Mesodermal cell (in vitro differentiated cells): ENCODE results near the gene GABBR2.
A peak's percentile ranks its signal among the peaks of the same experiment; 100 is the strongest.
"Not testable (repeated sequence)": the region's sequence is repeated elsewhere in the genome, so short reads cannot be mapped to it uniquely, and the experiment has no call there.

Source experiments
- H3K27ac ChIP-seq: 2 replicates; pipeline ENCODE4 v1.7.0; 2013; ENCODE audit warnings: mild to moderate bottlenecking, low read depth, low read length, moderate library complexity; ENCODE audit not compliant: severe bottlenecking
- H3K36me3 ChIP-seq: 2 replicates; pipeline ENCODE4 v1.7.1; 2013; ENCODE audit warnings: mild to moderate bottlenecking, low read length, moderate library complexity; ENCODE audit not compliant: control insufficient read depth, insufficient read depth
- H3K4me1 ChIP-seq: one replicate; pipeline ENCODE4 v1.7.1; 2013; ENCODE audit warnings: mild to moderate bottlenecking, low read length; ENCODE audit not compliant: insufficient read depth, control insufficient read depth, poor library complexity, severe bottlenecking
- H3K4me3 ChIP-seq: 2 replicates; pipeline ENCODE4 v1.7.0; 2013; ENCODE audit warnings: low read length, control low read depth, mild to moderate bottlenecking; ENCODE audit not compliant: insufficient read depth, poor library complexity, severe bottlenecking; ENCODE audit errors: extremely low read depth
- H3K9me3 ChIP-seq: 2 replicates; pipeline ENCODE4 v1.7.1; 2013; ENCODE audit warnings: mild to moderate bottlenecking, low read length, moderate library complexity; ENCODE audit not compliant: control insufficient read depth
- WGBS, 2 experiments: methylation state at CpG; one replicate each; pipeline ENCODE4 v1.1.5; 2013; ENCODE audit warnings: missing lambda C conversion rate in 2 of 2; ENCODE audit not compliant: insufficient coverage in 2 of 2; 5-methylcytosine and 5-hydroxymethylcytosine counted together

The GABBR2 gene

GRCh38 chr9:98515506-98516204 is 193.1 kb downstream of the GABBR2 start:
- no peaks in the 10 kb centered on the region for H3K36me3 ChIP-seq
- 96 to 100% methylated on average over 2 of the region's 4 CpGs for WGBS, 2 experiments

GRCh38 chr9:98514841-98515240 is 193.9 kb downstream of the GABBR2 start:
- H3K36me3 ChIP-seq: no peaks in the 10 kb centered on the region
- no peaks in the 10 kb centered on the region for H3K4me1 ChIP-seq
- H3K4me3 ChIP-seq: no peak overlapping the region
- WGBS, 2 experiments: 71 to 73% methylated on average over 3 to 6 of the region's 6 CpGs
- H3K9me3 ChIP-seq: no peaks in the 10 kb centered on the region
- no peak overlapping the region for H3K27ac ChIP-seq

More at GRCh38 chr9:98515506-98516204, 193.1 kb downstream of the GABBR2 start:
- no peaks in the 10 kb centered on the region for H3K4me1 ChIP-seq
- H3K4me3 ChIP-seq: no peak overlapping the region
- H3K9me3 ChIP-seq: no peaks in the 10 kb centered on the region
- H3K27ac ChIP-seq: no peak overlapping the region

- H3K4me3 ChIP-seq, H3K36me3 ChIP-seq, H3K27ac ChIP-seq, H3K9me3 ChIP-seq, H3K4me1 ChIP-seq: not testable (repeated sequence)
- WGBS, 2 experiments: 79 to 82% methylated on average over 5 to 10 of the region's 25 CpGs
Observed at GRCh38 chr9:98508217-98508919, 200.4 kb downstream of the GABBR2 start.

- WGBS, 2 experiments: 89% methylated on average over 3 to 6 of the region's 6 CpGs
- Histone ChIP-seq H3K36me3 (no peaks in the 10 kb centered on the region), H3K27ac (no peak overlapping the region)
Observed at GRCh38 chr9:98506422-98507054, 202.2 kb downstream of the GABBR2 start.

GRCh38 chr9:98504298-98505282 is 204.1 kb downstream of the GABBR2 start:
- no peak overlapping the region for H3K27ac ChIP-seq
- 79 to 82% methylated on average over 2 to 4 of the region's 9 CpGs for WGBS, 2 experiments
- H3K4me3 ChIP-seq: no peak overlapping the region

More at GRCh38 chr9:98506422-98507054, 202.2 kb downstream of the GABBR2 start:
- no peak overlapping the region for H3K4me3 ChIP-seq
- peaks cover 6% of the 10 kb centered on the region for H3K9me3 ChIP-seq
- H3K4me1 ChIP-seq: peaks cover 18% of the 10 kb centered on the region

GRCh38 chr9:98503867-98504266 is 204.9 kb downstream of the GABBR2 start:
- WGBS, 2 experiments: 100% methylated on average over 1 of the region's 2 CpGs; no CpG with 5 or more reads in 1 of the 2 experiments
- no peak overlapping the region for H3K27ac ChIP-seq
- H3K36me3 ChIP-seq: no peaks in the 10 kb centered on the region
- H3K4me1 ChIP-seq: peaks cover 18% of the 10 kb centered on the region
- no peak overlapping the region for H3K4me3 ChIP-seq
- H3K9me3 ChIP-seq: peaks cover 6% of the 10 kb centered on the region

More at GRCh38 chr9:98504298-98505282, 204.1 kb downstream of the GABBR2 start:
- H3K4me1 ChIP-seq: peaks cover 18% of the 10 kb centered on the region
- H3K36me3 ChIP-seq: no peaks in the 10 kb centered on the region
- H3K9me3 ChIP-seq: peaks cover 6% of the 10 kb centered on the region

- WGBS, 2 experiments: 43 to 55% methylated on average over 5 of the region's 5 CpGs
- H3K27ac ChIP-seq: peak overlapping the region; percentile 73
Observed at GRCh38 chr9:98502976-98503325, 205.8 kb downstream of the GABBR2 start.

GRCh38 chr9:98502311-98502975 is 206.3 kb downstream of the GABBR2 start:
- 82 to 96% methylated on average over 6 of the region's 6 CpGs for WGBS, 2 experiments
- Histone ChIP-seq H3K4me1 (peaks cover 18% of the 10 kb centered on the region), H3K4me3 (no peak overlapping the region), H3K27ac (peak overlapping the region; percentile 73), H3K9me3 (no peaks in the 10 kb centered on the region), H3K36me3 (no peaks in the 10 kb centered on the region)

More at GRCh38 chr9:98502976-98503325, 205.8 kb downstream of the GABBR2 start:
- Histone ChIP-seq H3K36me3 (no peaks in the 10 kb centered on the region), H3K9me3 (peaks cover 5% of the 10 kb centered on the region), H3K4me1 (peaks cover 18% of the 10 kb centered on the region), H3K4me3 (no peak overlapping the region)

- no peak overlapping the region for H3K4me3 ChIP-seq
- peaks cover 18% of the 10 kb centered on the region for H3K4me1 ChIP-seq
- 85 to 86% methylated on average over 2 to 3 of the region's 8 CpGs for WGBS, 2 experiments
- H3K27ac ChIP-seq: no peak overlapping the region
- H3K36me3 ChIP-seq: no peaks in the 10 kb centered on the region
- H3K9me3 ChIP-seq: no peaks in the 10 kb centered on the region
Observed at GRCh38 chr9:98501819-98502218, 206.9 kb downstream of the GABBR2 start.
